Fibroblast of lung (primary cell): ENCODE data around the gene FAM50B. TPM values are rescaled to one million over a fixed set of nuclear protein-coding genes. Genes with fewer than 3 reads are reported as not detected.

ENCODE experiments used
- DNase-seq, 2 donors: peaks; one replicate each; pipeline versions ENCODE4 v3.0.0 to v3.0.0-alpha.2; 2010; ENCODE audit warnings: low read depth in 2 of 2
- H2AFZ ChIP-seq: 2 replicates; pipeline ENCODE4 v1.5.1; 2012; ENCODE audit warnings: low read length, control low read depth, inconsistent platforms
- H3K27ac ChIP-seq: 2 replicates; pipeline ENCODE4 v1.5.1; 2011; ENCODE audit warnings: low read length, control low read depth; ENCODE audit not compliant: insufficient read depth
- H3K27me3 ChIP-seq: 2 replicates; pipeline ENCODE4 v1.5.1; 2011; ENCODE audit warnings: mild to moderate bottlenecking, low read length; ENCODE audit not compliant: control insufficient read depth, insufficient read depth
- H3K36me3 ChIP-seq: 2 replicates; pipeline ENCODE4 v1.5.1; 2011; ENCODE audit warnings: low read length; ENCODE audit not compliant: control insufficient read depth, insufficient read depth
- H3K4me1 ChIP-seq: 2 replicates; pipeline ENCODE4 v1.5.1; 2011; ENCODE audit warnings: low read length; ENCODE audit not compliant: control insufficient read depth, insufficient read depth; ENCODE audit errors: extremely low read depth
- H3K4me2 ChIP-seq: 2 replicates; pipeline ENCODE4 v1.5.1; 2011; ENCODE audit warnings: low read length, control low read depth; ENCODE audit not compliant: insufficient read depth; ENCODE audit errors: extremely low read depth
- H3K4me3 ChIP-seq, 4 experiments: fragments of 200-600 bp in 1 of 4; sonication (generic) in 1 of 4; replicated peaks in 1 of 4; 2 replicates each; pipeline ENCODE4 v1.5.1; 2011 to 2016; ENCODE audit warnings: low read length in 4 of 4, low read depth in 3 of 4, mild to moderate bottlenecking in 3 of 4, control low read depth in 2 of 4, inconsistent platforms in 1 of 4, mixed read lengths in 1 of 4; ENCODE audit not compliant: insufficient read depth in 1 of 4; ENCODE audit errors: control extremely low read depth in 1 of 4
- H3K79me2 ChIP-seq: 2 replicates; pipeline ENCODE4 v1.5.1; 2012; ENCODE audit warnings: mild to moderate bottlenecking, low read length, inconsistent platforms; ENCODE audit not compliant: control insufficient read depth, insufficient read depth
- H3K9ac ChIP-seq: 2 replicates; pipeline ENCODE4 v1.5.1; 2011; ENCODE audit warnings: mild to moderate bottlenecking, low read length, control low read depth; ENCODE audit not compliant: insufficient read depth
- H3K9me3 ChIP-seq: 2 replicates; pipeline ENCODE4 v1.5.1; 2012; ENCODE audit warnings: low read depth, low read length; ENCODE audit not compliant: control insufficient read depth, insufficient read depth
- H4K20me1 ChIP-seq: 2 replicates; pipeline ENCODE4 v1.5.1; 2011; ENCODE audit warnings: low read length; ENCODE audit not compliant: control insufficient read depth, insufficient read depth; ENCODE audit errors: extremely low read depth
- CTCF ChIP-seq, 2 donors: IDR thresholded peaks in 1 of 2; conservative IDR thresholded peaks in 1 of 2; 1 replicate in 1 of 2; 2 replicates in 1 of 2; pipeline ENCODE4 v1.5.1; 2011 to 2012; ENCODE audit warnings: low read length in 2 of 2, control low read depth in 1 of 2, inconsistent platforms in 1 of 2, low read depth in 1 of 2, mild to moderate bottlenecking in 1 of 2
- EZH2 ChIP-seq: IDR thresholded peaks from 2 replicates; pipeline ENCODE4 v1.5.1; 2012; ENCODE audit warnings: low read length, control low read depth, mild to moderate bottlenecking; ENCODE audit errors: missing control alignments
- polyA plus RNA-seq, 2 donors: library from polyadenylated mRNA; depleted of rRNA in 1 of 2; stranded (reverse) in 1 of 2; unstranded in 1 of 2; fragments of >200 nt; gene quantifications; 2 replicates each; pipeline ENCODE4 v1.2.1, GENCODE V29; 2011 to 2012; ENCODE audit warnings: missing spikeins in 1 of 2
- total RNA-seq: library from RNA; depleted of rRNA; stranded (reverse); fragments of >200 nt; gene quantifications from 2 replicates; pipeline ENCODE4 v1.2.1, GENCODE V29; 2014

FAM50B gene
- total and polyA plus RNA-seq, 2 donors (not counting 1 experiment from before 2014, with no cell fraction given), result 4.2 to 15.7 TPM

- Histone ChIP-seq H4K20me1 (no peaks in the 10 kb centered on the region), H3K4me1 (peaks cover 2% of the 10 kb centered on the region), H3K36me3 (peaks cover 2% of the 10 kb centered on the region), H3K4me2 (no peak overlapping the region), H3K9me3 (no peaks in the 10 kb centered on the region), H3K79me2 (no peaks in the 10 kb centered on the region), H2AFZ (no peak overlapping the region), H3K4me3 (no peak overlapping the region), H3K9ac (no peak overlapping the region), H3K27me3 (no peaks in the 10 kb centered on the region), H3K27ac (no peak overlapping the region)
- no peak for DNase-seq
- TF ChIP-seq EZH2 (no peak), CTCF (conservative IDR thresholded peaks at IDR 0.05 in 1 of 2, IDR thresholded peaks at IDR 0.05 in 1 of 2; ENCODE audit: low read depth in 1 of 2, low read length in 2 of 2) (no peak)
These were observed 3.2 kb downstream of the FAM50B start for GRCh38 chr6:3852391-3852790.

- no peak overlapping the region for H3K4me3 ChIP-seq
- no peak for DNase-seq
- H3K9ac ChIP-seq, result no peak overlapping the region
- H3K79me2 ChIP-seq, result no peaks in the 10 kb centered on the region
- no peaks in the 10 kb centered on the region for H3K27me3 ChIP-seq
- no peaks in the 10 kb centered on the region for H4K20me1 ChIP-seq
- no peak overlapping the region for H2AFZ ChIP-seq
- H3K27ac ChIP-seq, result no peak overlapping the region
- no peak for TF ChIP-seq CTCF (conservative IDR thresholded peaks at IDR 0.05 in 1 of 2, IDR thresholded peaks at IDR 0.05 in 1 of 2; ENCODE audit: low read depth in 1 of 2, low read length in 2 of 2)
- TF ChIP-seq EZH2, result no peak
- H3K9me3 ChIP-seq, result no peaks in the 10 kb centered on the region
- no peaks in the 10 kb centered on the region for H3K4me1 ChIP-seq
- H3K4me2 ChIP-seq, result no peak overlapping the region
- H3K36me3 ChIP-seq, result no peaks in the 10 kb centered on the region
These were observed 6.7 kb downstream of the FAM50B start for GRCh38 chr6:3855866-3856265.

- H3K27me3 ChIP-seq, result peaks cover 2% of the 10 kb centered on the region
- H3K36me3 ChIP-seq, result no peaks in the 10 kb centered on the region
- no peak overlapping the region for H3K4me2 ChIP-seq
- H3K27ac ChIP-seq, result no peak overlapping the region
- no peak for DNase-seq
- H3K9ac ChIP-seq, result no peak overlapping the region
- H3K4me1 ChIP-seq, result no peaks in the 10 kb centered on the region
- no peaks in the 10 kb centered on the region for H4K20me1 ChIP-seq
- no peak overlapping the region for H3K4me3 ChIP-seq
- H2AFZ ChIP-seq, result no peak overlapping the region
- no peaks in the 10 kb centered on the region for H3K79me2 ChIP-seq
- TF ChIP-seq CTCF (conservative IDR thresholded peaks at IDR 0.05 in 1 of 2, IDR thresholded peaks at IDR 0.05 in 1 of 2; ENCODE audit: low read depth in 1 of 2, low read length in 2 of 2), result no peak
- TF ChIP-seq EZH2, result no peak
- H3K9me3 ChIP-seq, result no peaks in the 10 kb centered on the region
These were observed 7.4 kb downstream of the FAM50B start for GRCh38 chr6:3856576-3856975.
